Suprapubic skin (tissue), 4 donors: ENCODE data around the gene SEMA3D.

Experiments used
- CTCF ChIP-seq, 2 donors: fragments of 200-600 bp in 1 of 2; fragments of 450-650 bp in 1 of 2; sonication (generic) in 1 of 2; IDR thresholded peaks; one replicate each; pipeline ENCODE4 v1.5.1; 2016 to 2019; ENCODE audit warnings: antibody characterized with exemption in 2 of 2, mild to moderate bottlenecking in 1 of 2, moderate library complexity in 1 of 2
- EP300 ChIP-seq: sonication (generic); formaldehyde crosslinking; IDR thresholded peaks from one replicate; pipeline ENCODE4 v1.6.1; 2017; ENCODE audit warnings: antibody characterized with exemption
- POLR2A ChIP-seq, 2 donors: fragments of 450-650 bp; IDR thresholded peaks; one replicate each; pipeline ENCODE4 v1.6.1; 2017; ENCODE audit warnings: antibody characterized with exemption in 2 of 2, mild to moderate bottlenecking in 2 of 2, moderate library complexity in 2 of 2
- POLR2AphosphoS5 ChIP-seq, 3 donors: sonication (generic); formaldehyde crosslinking; IDR thresholded peaks; one replicate each; pipeline ENCODE4 v1.6.1; 2017; ENCODE audit warnings: antibody characterized with exemption in 3 of 3

GRCh38 chr7:85153715-85154114, 33.1 kb downstream of the SEMA3D start:
- TF ChIP-seq CTCF (IDR thresholded peaks at IDR 0.05), result no peak
- TF ChIP-seq EP300, result no peak
- no peak for TF ChIP-seq POLR2A (IDR thresholded peaks at IDR 0.05)
- no peak for TF ChIP-seq POLR2AphosphoS5 (IDR thresholded peaks at IDR 0.05)
